GM19395 (cell line): ENCODE data around the gene OPCML.

Experiments used
- ATAC-seq: cut with Tn5 transposase; IDR thresholded peaks from one replicate; pipeline ENCODE4 v1.9.1; 2021; ENCODE audit warnings: mild to moderate bottlenecking, moderate library complexity; ENCODE audit not compliant: unreplicated experiment

Gene OPCML

DNA sequence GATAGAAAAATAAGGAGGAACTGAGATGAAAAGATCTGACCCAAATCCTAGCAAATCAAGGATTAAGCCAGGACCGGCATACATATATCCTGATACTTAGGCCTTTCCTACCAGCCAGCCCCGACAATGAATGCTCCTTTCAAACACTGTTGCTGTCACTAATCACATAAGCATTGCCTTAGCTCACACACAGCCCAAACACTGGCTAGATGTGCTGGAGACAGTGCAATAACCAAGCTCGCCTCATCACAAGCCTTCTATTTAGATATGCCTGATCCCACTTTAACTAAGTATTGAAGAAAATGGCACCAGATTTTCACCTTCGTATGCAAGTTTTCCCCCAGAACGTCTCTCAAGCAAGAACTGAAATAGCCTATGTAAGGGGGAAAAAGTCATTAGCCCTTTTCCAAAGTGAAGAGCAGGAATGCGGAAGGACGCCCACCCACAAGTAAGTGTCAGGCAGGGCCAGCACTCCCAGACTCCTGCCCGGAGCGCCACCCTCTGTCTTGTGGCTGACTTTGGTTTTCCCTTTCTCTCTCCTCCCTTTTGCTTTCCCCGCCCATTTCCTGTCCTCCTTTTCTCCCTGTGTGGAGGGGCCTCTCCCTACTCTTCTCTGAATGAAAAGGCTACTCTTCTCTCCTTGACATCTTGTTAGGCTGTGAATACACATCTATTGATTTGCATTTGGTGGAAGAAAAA lies 8.9 kb upstream of the OPCML start:
- no peak for ATAC-seq

- no peak for ATAC-seq
Measured at GRCh38 chr11:133536198-133536597, 3.9 kb upstream of the OPCML start.

DNA sequence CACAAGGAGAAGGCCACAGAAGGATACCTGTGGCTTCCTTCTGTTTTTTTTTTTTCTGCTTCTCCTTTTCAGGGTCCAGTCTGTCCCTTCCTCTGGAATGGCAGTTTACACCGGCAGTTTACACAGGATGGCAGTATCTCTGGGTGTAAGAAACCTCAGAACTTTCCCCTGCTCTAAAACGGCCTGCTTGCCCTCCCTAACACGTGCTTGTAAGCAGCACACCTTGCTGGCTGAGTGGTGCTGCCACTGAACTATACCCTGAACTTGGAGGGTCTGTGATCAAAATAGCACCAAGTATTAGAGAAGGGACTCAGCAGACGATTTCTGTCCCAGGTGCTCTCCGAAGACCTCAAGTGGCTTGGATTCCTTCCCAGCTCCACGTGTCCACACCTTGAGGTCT lies 904 bp upstream of the OPCML start:
- no peak for ATAC-seq

DNA sequence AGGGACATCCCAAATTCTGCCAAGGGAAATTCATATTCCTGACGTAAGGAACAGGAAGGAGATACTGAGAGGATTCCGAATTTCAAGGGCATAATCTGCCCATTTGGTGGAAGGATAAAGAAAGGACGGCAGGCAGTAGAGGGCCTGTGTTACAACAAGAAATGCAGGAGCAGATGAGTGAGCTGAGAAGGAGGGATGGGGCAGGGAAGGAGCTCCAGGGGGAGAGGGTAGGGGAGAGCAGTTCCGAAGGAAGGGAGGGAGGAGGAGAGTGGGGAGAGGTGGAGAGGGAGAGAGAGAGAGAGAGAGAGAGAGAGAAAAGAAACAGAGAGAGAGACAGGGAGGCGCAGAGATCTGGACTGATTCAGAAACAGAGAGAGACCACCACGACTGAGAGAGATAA lies 843 bp downstream of the OPCML start:
- no peak for ATAC-seq

- no peak for ATAC-seq
Measured at GRCh38 chr11:133530501-133530835, 1.8 kb downstream of the OPCML start.

GRCh38 chr11:133529807-133530500 lies 2.3 kb downstream of the OPCML start:
- ATAC-seq: no peak

DNA sequence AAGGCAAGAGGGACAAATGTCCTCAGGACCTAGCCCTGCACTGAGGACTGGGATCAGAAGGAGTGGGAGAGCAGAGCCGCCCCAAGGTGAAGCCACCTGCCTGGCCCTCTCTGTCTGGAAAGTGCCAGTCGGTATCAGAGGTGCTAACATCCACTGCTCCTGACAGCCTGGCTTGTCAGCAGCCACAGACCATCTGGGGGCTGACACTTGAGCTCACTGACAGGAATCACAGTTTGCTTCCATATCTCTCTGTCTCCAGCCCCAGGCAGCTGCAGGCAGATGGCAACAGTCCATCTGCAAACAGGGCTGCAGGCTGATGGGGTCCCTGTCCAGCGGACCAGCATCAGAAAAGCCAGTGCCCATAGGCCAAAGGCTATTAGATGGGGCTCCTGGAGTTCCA lies 5.5 kb downstream of the OPCML start:
- ATAC-seq: no peak

GRCh38 chr11:133525976-133526375 lies 6.3 kb downstream of the OPCML start:
- ATAC-seq: no peak

- ATAC-seq: no peak
Measured at GRCh38 chr11:133524488-133524887, 7.8 kb downstream of the OPCML start.

- no peak for ATAC-seq
Measured at GRCh38 chr11:133522344-133522743, 10.0 kb downstream of the OPCML start.

DNA sequence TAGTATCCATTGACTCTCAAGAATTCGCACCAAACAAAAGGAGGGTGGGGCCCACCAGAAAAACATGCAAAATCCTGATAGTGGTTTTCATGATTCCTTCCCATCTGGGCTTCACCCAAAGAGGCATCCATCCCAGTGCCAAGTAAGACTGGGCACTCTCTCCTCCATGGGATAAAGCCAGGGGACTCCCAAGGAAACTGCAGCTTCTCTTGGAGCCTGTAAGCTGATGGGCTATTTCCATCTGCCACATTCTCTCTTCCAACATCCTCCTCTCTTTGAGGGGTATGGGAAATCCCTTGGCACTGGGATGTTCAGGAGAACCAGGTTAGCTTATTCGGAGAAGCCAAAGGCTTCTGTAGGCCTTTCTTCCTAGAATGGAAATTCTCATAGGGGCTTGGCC lies 10.8 kb downstream of the OPCML start:
- ATAC-seq: no peak

DNA sequence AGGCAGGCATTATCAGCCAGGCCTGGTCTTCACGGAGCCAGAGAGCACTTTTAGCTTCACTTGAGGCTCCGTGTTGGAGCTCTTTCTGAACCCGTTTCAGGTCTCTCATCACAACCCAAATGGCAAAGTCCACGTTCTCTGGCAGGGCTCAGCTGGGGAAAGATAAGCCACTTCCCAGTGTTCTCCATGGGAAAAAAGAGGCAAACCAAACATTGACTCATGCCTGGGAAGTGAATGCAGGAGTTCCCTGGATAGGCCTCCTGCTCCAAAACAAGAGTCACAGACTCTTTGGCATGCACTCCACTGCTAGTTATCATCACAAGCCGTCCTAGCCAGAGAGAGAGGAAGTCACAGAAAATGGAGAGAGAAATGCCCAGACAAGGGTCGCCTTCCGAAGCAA lies 11.6 kb downstream of the OPCML start:
- no peak for ATAC-seq

DNA sequence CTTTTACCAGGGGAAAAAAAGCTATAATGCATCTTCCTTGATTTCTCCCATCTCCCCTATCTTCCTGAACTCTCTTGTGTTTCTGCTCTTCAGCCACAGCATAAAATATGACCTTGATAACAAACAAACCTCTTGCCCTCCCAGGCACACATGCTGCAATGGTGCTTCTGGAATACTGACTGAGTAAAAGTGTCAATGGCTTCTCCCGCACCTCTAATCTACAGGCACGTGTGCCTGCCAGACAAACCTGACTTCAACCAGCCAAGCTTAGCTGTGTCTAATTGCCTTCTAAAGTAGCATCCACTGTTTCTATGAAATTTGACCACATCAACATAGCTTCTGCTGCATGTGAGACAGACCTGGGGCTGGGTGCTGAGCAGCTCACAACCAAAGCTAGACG lies 12.7 kb downstream of the OPCML start:
- ATAC-seq: no peak

GRCh38 chr11:133518702-133519264 lies 13.5 kb downstream of the OPCML start:
- ATAC-seq: no peak

DNA sequence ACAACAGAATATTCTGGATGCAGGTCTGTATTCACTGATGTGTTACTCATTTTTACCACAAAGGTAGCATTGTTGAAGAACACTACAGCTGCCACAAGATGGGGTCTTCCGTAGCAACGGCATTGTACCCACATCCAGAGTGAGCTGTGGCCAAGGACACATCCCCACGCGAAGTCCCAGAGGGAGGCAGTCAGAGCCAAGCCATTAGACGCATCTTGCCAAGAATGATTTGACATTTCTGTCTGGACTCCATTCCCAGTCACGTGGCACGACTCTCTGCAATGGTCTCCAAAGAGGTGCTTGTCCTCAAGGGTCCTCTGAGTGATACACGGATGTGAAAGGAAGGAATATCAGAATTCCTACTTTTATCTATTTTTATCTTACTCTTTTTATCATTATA lies 15.5 kb downstream of the OPCML start:
- ATAC-seq: no peak

DNA sequence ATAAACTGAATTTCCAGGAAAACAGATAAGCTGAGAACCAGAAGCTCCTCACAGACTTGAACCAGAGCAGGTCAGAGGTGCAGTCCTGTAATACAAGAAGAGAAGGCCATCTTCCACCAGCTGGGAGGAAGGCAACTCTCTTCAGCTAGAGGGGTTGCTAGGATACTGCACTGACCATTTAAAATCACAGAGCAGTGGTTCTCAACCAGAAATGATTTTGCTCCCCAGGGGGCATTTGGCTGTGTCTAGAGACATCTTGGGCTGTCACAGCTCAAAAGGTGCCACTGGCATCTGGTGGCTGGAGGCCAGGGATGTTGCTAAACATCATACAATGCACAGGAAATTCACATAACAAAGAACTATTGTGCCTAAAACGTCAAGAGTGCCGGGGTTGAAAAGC lies 17.2 kb downstream of the OPCML start:
- no peak for ATAC-seq

DNA sequence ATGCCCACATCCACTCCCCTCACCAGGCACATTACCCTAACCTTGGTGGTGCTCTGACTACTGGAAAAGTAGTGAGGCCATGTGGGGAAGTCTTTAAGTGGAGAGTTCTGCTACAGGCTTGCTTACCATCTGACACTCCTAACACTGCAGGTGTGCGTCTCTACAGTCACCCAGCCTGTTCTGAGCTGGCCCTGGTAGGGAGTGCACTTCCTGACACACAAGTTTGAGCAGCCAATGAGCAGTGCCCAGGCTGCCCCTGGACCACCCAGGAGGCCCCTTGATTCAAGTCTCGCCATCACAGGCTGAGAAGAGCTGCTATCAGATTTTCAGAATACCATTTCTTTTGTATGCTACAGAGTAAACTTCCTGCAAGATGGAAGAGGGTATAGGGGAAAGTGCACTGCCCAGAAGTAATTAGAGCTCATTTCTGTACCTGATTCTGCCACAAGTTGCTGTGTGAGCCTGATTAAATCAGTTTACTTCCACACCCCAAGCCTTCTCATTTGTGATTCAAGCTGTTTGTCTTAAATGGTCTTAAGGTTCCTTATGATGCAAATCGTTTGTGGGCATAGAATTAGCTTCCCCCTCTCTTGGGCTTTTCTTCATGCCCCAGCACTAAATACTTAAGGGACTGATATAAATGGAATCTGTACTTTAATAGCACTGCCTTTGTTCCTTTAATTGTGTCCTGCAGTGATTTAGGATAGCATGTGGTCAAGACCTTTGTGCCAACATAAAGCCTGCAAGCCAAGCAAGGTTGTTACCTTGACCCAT lies 22.2 kb downstream of the OPCML start:
- ATAC-seq: no peak

DNA sequence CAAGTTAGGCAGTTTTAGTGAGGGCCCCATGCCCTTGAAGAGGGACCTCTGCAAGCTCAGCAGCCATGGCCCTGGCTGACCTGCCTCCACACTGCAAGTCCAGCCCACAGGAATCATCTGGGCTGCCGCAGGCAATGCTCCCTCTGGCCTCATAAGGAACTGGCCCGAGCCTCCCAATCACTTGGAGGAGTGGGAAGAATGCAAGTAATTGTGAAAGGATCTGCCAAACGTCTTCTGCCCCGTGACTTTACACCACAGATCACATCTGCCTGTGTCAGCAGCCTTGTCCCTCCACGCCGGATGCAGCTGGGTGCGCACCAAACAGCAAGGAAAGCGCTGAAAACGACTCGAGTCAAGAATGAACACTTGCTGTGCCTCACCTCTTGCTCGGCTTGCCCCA lies 23.8 kb downstream of the OPCML start:
- ATAC-seq: no peak

DNA sequence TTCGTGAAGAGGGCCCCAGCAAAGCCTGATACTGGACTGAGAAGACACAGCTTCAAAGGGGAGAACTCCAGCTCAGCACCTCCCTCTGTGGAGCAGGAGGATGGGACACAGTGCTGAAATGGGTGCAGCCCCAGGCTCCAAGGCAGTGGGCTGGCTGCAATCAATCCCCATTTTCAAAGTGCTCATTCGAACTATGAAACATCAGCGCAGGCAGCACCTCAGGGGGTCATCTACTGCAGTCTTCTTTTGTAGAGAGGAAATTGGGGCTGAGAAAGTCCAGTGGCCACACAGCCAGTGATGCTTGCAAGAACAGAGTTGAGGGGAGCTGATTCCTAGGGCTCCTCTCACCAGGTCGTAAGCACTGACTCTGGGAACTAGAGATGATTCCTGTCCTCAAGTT lies 25.1 kb downstream of the OPCML start:
- no peak for ATAC-seq

DNA sequence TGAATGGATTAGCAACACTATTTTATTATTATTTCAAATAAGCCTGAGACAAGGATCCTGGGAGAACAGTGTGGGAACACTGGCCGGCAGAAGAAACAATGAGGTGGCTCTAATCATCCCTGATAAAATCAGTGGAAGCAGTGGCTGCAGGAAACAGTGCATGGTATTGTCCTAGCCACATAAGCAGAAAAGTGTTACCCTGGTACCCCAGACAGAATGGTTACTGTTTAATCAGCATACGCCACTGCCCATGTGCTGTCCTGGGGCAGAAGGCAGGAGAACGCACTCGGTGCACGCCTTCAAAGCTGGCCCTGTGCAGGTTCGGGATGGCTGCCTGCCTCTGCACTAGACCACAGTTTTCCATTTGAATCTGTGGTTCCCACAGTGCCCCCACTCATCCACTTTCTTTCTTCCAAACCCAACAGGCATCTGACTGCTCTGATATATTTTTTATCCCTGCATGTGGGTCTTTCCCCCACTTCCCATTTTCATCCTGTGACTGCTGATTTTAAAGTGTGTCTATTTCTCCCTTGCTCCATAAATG lies 25.7 kb downstream of the OPCML start:
- no peak for ATAC-seq

- ATAC-seq: peak; percentile 68
Measured at GRCh38 chr11:133506023-133506422, 26.3 kb downstream of the OPCML start.

DNA sequence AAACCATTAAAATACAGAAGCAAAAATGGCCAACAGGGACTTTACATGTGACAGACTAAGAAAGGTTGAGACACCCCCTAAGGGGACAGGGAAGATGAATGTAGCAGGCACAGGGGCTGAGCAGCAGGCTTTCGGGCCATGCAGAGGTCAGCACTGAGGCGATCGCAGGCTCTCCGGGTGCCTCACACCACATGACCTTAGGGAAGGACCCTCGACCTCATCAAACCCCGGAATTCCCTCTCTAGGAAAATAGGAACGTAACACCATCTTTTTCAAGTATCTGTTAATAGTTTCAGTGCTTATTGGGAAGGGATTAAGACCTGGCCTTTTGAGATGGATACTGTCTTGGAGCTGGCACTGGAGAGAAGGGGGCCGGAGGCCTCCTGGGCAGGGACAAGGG lies 27.4 kb downstream of the OPCML start:
- ATAC-seq: no peak
